Activated CD4-positive, alpha-beta memory T cell treated with anti-CD3 and anti-CD28 coated beads, Interleukin-2, amount 10 ng/mL, durations not matched to agents 7 days and 5 days (primary cell): ENCODE results near the gene CLPTM1L. TPM values are rescaled to one million over a fixed set of nuclear protein-coding genes. Genes with fewer than 3 reads are reported as not detected.

Experiments used
- CTCF ChIA-PET: fragments of 350-600 bp; sonication (Branson Sonifier 250); formaldehyde crosslinking; loops from one replicate; lab custom pipeline; 2021; ENCODE audit warnings: antibody characterized with exemption, inconsistent platforms; lab: Charles Lee
- POLR2A ChIA-PET: fragments of 350-600 bp; sonication (Branson Sonifier 250); formaldehyde crosslinking; loops from one replicate; lab custom pipeline; 2021; ENCODE audit warnings: antibody characterized with exemption; lab: Charles Lee
- DNase-seq: peaks from one replicate; pipeline ENCODE4 v3.0.0-alpha.2; 2020
- H3K27ac Mint-ChIP-seq: one replicate; pipeline ENCODE4 v1.8.0; 2021; ENCODE audit warnings: mild to moderate bottlenecking, mixed read lengths
- H3K27me3 Mint-ChIP-seq: one replicate; pipeline ENCODE4 v1.8.0; 2021; ENCODE audit warnings: mixed read lengths
- H3K36me3 Mint-ChIP-seq: one replicate; pipeline ENCODE4 v1.8.0; 2021; ENCODE audit warnings: low read depth, mixed read lengths
- H3K4me1 Mint-ChIP-seq: one replicate; pipeline ENCODE4 v1.8.0; 2021; ENCODE audit warnings: mixed read lengths
- H3K4me3 Mint-ChIP-seq: one replicate; pipeline ENCODE4 v1.8.0; 2021; ENCODE audit warnings: mild to moderate bottlenecking, mixed read lengths
- H3K9me3 Mint-ChIP-seq: one replicate; pipeline ENCODE4 v1.8.0; 2021; ENCODE audit warnings: mixed read lengths
- total RNA-seq, 2 experiments: library from RNA; stranded (reverse); gene quantifications; one replicate each; pipeline ENCODE4 v1.2.3, GENCODE V29; 2021

CLPTM1L gene, protein sequence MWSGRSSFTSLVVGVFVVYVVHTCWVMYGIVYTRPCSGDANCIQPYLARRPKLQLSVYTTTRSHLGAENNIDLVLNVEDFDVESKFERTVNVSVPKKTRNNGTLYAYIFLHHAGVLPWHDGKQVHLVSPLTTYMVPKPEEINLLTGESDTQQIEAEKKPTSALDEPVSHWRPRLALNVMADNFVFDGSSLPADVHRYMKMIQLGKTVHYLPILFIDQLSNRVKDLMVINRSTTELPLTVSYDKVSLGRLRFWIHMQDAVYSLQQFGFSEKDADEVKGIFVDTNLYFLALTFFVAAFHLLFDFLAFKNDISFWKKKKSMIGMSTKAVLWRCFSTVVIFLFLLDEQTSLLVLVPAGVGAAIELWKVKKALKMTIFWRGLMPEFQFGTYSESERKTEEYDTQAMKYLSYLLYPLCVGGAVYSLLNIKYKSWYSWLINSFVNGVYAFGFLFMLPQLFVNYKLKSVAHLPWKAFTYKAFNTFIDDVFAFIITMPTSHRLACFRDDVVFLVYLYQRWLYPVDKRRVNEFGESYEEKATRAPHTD
- total RNA-seq: 100 to 1,000 TPM in 1 of 2 experiments, 10 to 100 TPM in 1; 99.7 to 101 TPM

- ChIA-PET POLR2A (interaction anchor here (0.6 to 3.0 kb wide), 12 partner anchors 10 to 289 kb away, joined by 3 to 21 read pairs (median 6); partner anchors contain the start of gene LPCAT1), CTCF (interaction anchor here (0.6 kb wide), 2 partner anchors 35 to 353 kb away, joined by 3 read pairs; no protein-coding TSS in a partner anchor)
- Mint-ChIP-seq H3K4me1 (peaks cover 35% of the 10 kb centered on the region), H3K27ac (peak within 1 kb of the TSS; percentile 83), H3K4me3 (peak within 1 kb of the TSS; percentile 93), H3K27me3 (no peaks in the 10 kb centered on the region), H3K36me3 (peaks cover 26% of the 10 kb centered on the region), H3K9me3 (no peaks in the 10 kb centered on the region)
- DNase-seq: peak; percentile 90
Observed at GRCh38 chr5:1344975-1345838, at the start of gene CLPTM1L. Gene CLPTM1L (minus strand): TSS chr5:1345099. CDS start chr5:1344841, 258 bp downstream.

- no peaks in the 10 kb centered on the region for H3K4me1 Mint-ChIP-seq
- ChIA-PET CTCF (no interaction called here), POLR2A (no interaction called here)
- no peaks in the 10 kb centered on the region for H3K9me3 Mint-ChIP-seq
- H3K36me3 Mint-ChIP-seq: no peaks in the 10 kb centered on the region
- H3K27me3 Mint-ChIP-seq: peaks cover 19% of the 10 kb centered on the region
- DNase-seq: no peak
- H3K4me3 Mint-ChIP-seq: no peak overlapping the region
- H3K27ac Mint-ChIP-seq: no peak overlapping the region
Observed at GRCh38 chr5:1393571-1394501, 48.9 kb upstream of the CLPTM1L start.

GRCh38 chr5:1392801-1393565 is 48.1 kb upstream of the CLPTM1L start:
- Mint-ChIP-seq H3K9me3 (no peaks in the 10 kb centered on the region), H3K27me3 (peaks cover 21% of the 10 kb centered on the region), H3K4me1 (peaks cover 2% of the 10 kb centered on the region), H3K27ac (no peak overlapping the region), H3K4me3 (no peak overlapping the region), H3K36me3 (no peaks in the 10 kb centered on the region)
- no peak for DNase-seq
- CTCF ChIA-PET: no interaction called here
- POLR2A ChIA-PET: no interaction called here

DNA sequence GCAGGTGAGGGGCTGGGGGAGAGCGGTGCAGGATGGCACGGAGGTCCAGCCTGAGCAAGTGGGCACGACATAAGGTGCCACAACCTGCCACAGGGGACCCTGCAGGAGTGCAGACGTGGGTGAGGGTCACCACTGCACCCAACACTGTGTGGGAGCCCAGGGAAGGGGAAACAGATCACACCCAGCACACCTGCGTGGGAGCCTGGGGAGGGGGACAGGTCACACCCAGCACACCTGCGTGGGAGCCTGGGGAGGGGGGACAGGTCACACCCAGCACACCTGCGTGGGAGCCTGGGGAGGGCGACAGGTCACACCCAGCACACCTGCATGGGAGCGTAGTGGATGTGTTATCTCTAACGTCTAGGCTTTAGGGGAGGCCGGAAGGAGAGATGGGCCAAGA is 47.4 kb upstream of the CLPTM1L start:
- no peak overlapping the region for H3K27ac Mint-ChIP-seq
- no peaks in the 10 kb centered on the region for H3K36me3 Mint-ChIP-seq
- peaks cover 15% of the 10 kb centered on the region for H3K27me3 Mint-ChIP-seq
- ChIA-PET CTCF (no interaction called here), POLR2A (no interaction called here)
- no peaks in the 10 kb centered on the region for H3K9me3 Mint-ChIP-seq
- DNase-seq: no peak
- H3K4me3 Mint-ChIP-seq: no peak overlapping the region
- H3K4me1 Mint-ChIP-seq: peaks cover 2% of the 10 kb centered on the region

- H3K4me3 Mint-ChIP-seq: no peak overlapping the region
- ChIA-PET CTCF (no interaction called here), POLR2A (no interaction called here)
- H3K4me1 Mint-ChIP-seq: peaks cover 7% of the 10 kb centered on the region
- H3K27me3 Mint-ChIP-seq: peaks cover 12% of the 10 kb centered on the region
- no peaks in the 10 kb centered on the region for H3K36me3 Mint-ChIP-seq
- no peak overlapping the region for H3K27ac Mint-ChIP-seq
- H3K9me3 Mint-ChIP-seq: no peaks in the 10 kb centered on the region
- no peak for DNase-seq
Observed at GRCh38 chr5:1391691-1392090, 46.8 kb upstream of the CLPTM1L start.

DNA sequence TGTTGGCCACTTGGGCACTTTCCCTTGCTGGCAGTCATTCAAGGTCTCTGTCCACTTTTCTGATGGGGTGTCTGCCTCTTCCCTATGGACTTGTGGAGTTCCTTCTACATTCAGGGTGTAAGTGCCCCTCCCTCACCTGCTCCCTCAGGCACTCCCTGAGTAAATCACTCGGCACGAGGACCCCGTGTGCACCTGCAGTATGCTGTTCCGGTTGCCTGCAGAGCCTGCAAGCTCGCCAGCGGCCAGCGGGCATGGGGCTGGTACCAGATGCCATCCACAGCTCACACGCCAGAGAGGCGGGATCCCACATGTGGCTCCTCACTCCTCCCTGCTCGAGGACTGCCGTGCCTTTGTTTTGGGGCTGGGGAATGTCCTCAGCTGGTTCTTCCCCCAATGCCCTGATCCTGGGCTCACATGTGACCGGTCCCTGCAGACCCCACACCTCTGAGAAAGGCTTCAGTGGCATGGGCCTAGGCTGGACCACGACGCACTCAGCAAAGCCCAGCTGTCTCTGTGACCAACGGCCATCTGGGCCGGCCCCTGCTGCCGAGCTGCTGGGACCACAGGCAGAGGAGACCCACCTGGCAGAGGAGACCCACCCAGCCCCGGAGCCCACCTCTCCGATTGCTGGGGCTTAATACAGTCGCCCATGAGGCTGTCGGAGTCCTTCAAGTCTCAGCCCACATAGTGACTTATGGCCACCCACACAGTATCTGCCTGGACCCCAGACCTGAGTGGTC is 46.1 kb upstream of the CLPTM1L start:
- H3K9me3 Mint-ChIP-seq: no peaks in the 10 kb centered on the region
- H3K27me3 Mint-ChIP-seq: peaks cover 10% of the 10 kb centered on the region
- no peak for DNase-seq
- H3K27ac Mint-ChIP-seq: no peak overlapping the region
- H3K4me3 Mint-ChIP-seq: no peak overlapping the region
- CTCF ChIA-PET: no interaction called here
- POLR2A ChIA-PET: no interaction called here
- H3K36me3 Mint-ChIP-seq: no peaks in the 10 kb centered on the region
- H3K4me1 Mint-ChIP-seq: peaks cover 14% of the 10 kb centered on the region

DNA sequence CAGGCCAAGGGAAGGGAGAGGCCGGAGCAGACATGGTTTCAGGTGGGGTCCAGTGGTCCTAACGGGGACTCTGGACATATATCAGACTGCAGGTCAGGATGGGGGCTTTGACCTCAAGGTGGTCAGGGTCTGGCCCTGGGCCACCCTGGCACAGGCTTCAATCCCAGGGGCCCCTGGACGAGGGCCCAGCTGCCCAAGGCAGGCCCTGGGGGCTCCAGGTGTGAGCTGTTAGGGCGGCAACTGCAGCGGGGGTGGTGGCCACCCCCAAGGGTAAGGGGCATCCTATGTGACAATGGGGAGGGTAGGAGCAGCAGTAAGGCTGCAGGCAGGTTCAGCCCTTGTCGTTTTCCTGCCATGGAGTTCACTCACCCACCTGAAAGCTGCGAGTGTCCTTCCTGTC is 45.4 kb upstream of the CLPTM1L start:
- no peak for DNase-seq
- Mint-ChIP-seq H3K27ac (no peak overlapping the region), H3K36me3 (no peaks in the 10 kb centered on the region), H3K9me3 (no peaks in the 10 kb centered on the region), H3K4me1 (peaks cover 18% of the 10 kb centered on the region), H3K27me3 (peaks cover 7% of the 10 kb centered on the region), H3K4me3 (no peak overlapping the region)
- CTCF ChIA-PET: no interaction called here
- POLR2A ChIA-PET: no interaction called here

DNA sequence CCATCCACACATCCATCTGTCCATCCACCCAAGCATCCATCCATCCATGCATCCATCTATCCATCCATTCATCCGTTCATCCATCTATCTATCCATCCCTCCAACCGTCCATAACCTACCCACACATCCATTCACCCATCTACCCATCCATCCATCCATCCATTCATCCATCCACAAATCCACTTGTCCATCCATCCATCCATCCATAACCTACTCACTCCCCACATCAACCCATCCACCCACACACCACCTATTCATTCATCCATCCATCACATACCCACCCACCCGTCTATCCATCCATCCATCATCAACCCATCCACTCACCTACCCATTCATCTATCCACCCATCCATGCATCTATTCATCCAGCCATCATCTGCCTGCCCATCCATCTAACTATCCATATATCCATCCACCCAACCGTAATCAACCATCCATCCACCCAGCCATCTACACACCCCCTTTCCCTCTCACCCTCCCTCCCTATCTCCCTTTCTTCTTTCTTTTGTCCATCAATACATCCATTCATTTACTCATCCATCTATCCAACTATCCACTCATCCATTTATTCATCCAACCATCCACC is 43.6 kb upstream of the CLPTM1L start:
- no peaks in the 10 kb centered on the region for H3K9me3 Mint-ChIP-seq
- no peak overlapping the region for H3K4me3 Mint-ChIP-seq
- ChIA-PET CTCF (no interaction called here), POLR2A (no interaction called here)
- H3K36me3 Mint-ChIP-seq: no peaks in the 10 kb centered on the region
- H3K27ac Mint-ChIP-seq: peak overlapping the region; percentile 3
- peaks cover 21% of the 10 kb centered on the region for H3K4me1 Mint-ChIP-seq
- DNase-seq: no peak
- H3K27me3 Mint-ChIP-seq: peaks cover 7% of the 10 kb centered on the region

GRCh38 chr5:1387876-1388275 is 43.0 kb upstream of the CLPTM1L start:
- CTCF ChIA-PET: no interaction called here
- H3K9me3 Mint-ChIP-seq: no peaks in the 10 kb centered on the region
- peaks cover 21% of the 10 kb centered on the region for H3K4me1 Mint-ChIP-seq
- no peak overlapping the region for H3K27ac Mint-ChIP-seq
- POLR2A ChIA-PET: no interaction called here
- peaks cover 7% of the 10 kb centered on the region for H3K27me3 Mint-ChIP-seq
- no peaks in the 10 kb centered on the region for H3K36me3 Mint-ChIP-seq
- no peak overlapping the region for H3K4me3 Mint-ChIP-seq
- no peak for DNase-seq

DNA sequence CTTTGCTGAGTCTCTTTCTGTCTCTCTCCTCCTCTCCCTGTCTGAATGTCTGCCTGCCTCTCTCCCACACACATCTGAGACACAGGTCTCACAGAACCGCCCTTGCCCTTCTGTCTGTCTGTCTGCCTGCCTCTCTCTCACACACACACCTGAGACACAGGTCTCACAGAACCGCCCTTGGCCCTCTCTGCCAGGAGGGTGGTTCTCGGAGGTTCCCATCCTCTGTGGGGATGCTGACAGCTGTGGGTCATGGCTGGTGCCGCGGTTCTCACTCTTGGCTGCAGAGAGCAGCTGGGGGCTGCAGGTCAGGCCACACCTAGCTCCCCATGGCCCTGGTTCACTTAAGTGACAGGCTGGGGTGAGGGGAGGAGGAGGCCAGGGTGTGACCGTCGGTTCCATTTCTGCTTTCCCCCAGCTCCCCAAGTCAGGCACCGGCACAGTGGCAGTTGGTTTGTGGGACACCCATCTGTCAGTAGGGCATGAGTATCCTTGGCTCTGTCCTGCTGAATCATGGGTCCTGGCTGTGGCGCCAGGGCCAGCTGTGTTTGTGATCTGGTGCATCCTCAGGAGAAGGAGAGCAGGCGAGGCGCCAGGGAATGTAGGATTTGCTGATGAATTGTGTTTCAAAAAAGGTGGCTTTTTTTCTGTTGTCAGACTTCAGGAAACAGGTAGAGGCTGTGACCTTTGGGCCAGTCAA is 42.3 kb upstream of the CLPTM1L start:
- Mint-ChIP-seq H3K4me1 (peaks cover 21% of the 10 kb centered on the region), H3K9me3 (no peaks in the 10 kb centered on the region), H3K36me3 (no peaks in the 10 kb centered on the region), H3K27me3 (peaks cover 7% of the 10 kb centered on the region), H3K27ac (peak overlapping the region; percentile 99), H3K4me3 (peak overlapping the region; percentile 100)
- ChIA-PET POLR2A (interaction anchor here (0.8 to 2.9 kb wide), 4 partner anchors 8 to 44 kb away, joined by 3 to 19 read pairs (median 6); partner anchors contain the start of gene CLPTM1L), CTCF (no interaction called here)
- DNase-seq: no peak
